Uterus (tissue), 4 donors: ENCODE measurements around the gene ABHD8. TPM values are rescaled to one million over a fixed set of nuclear protein-coding genes. Genes with fewer than 3 reads are reported as not detected.

Experiments
- DNase-seq, 2 donors: peaks; one replicate each; pipeline ENCODE4 v3.0.0-alpha.2; 2019 to 2020
- H3K27ac ChIP-seq, 2 donors: fragments of 200-600 bp; sonication (generic); 1 replicate in 1 of 2; 2 replicates in 1 of 2; pipeline ENCODE4 v1.5.1; 2016 to 2018
- H3K27me3 ChIP-seq, 2 donors: fragments of 200-600 bp; sonication (generic); one replicate each; pipeline ENCODE4 v1.5.1; 2018 to 2019; ENCODE audit warnings: control low read depth in 1 of 2
- H3K36me3 ChIP-seq, 2 donors: fragments of 200-600 bp; sonication (generic); one replicate each; pipeline ENCODE4 v1.5.1; 2019; ENCODE audit warnings: control low read depth in 1 of 2
- H3K4me1 ChIP-seq, 2 donors: fragments of 200-600 bp; sonication (generic); one replicate each; pipeline ENCODE4 v1.5.1; 2018 to 2019; ENCODE audit warnings: control low read depth in 1 of 2
- H3K4me3 ChIP-seq, 2 donors: fragments of 200-600 bp; sonication (generic); 1 replicate in 1 of 2; 2 replicates in 1 of 2; pipeline ENCODE4 v1.5.1; 2018 to 2019; ENCODE audit warnings: mild to moderate bottlenecking in 1 of 2
- H3K9me3 ChIP-seq, 2 donors: fragments of 200-600 bp; sonication (generic); one replicate each; pipeline ENCODE4 v1.5.1; 2019; ENCODE audit warnings: control low read depth in 1 of 2
- CTCF ChIP-seq, 4 experiments: fragments of 200-600 bp in 2 of 4; fragments of 450-650 bp in 2 of 4; sonication (generic) in 2 of 4; IDR thresholded peaks; one replicate each; pipeline ENCODE4 v1.5.1; 2016 to 2019; ENCODE audit warnings: antibody characterized with exemption in 4 of 4, mild to moderate bottlenecking in 2 of 4, moderate library complexity in 1 of 4
- POLR2A ChIP-seq, 2 donors: fragments of 450-650 bp; IDR thresholded peaks; one replicate each; pipeline ENCODE4 v1.6.1; 2016; ENCODE audit warnings: antibody characterized with exemption in 2 of 2, mild to moderate bottlenecking in 1 of 2, moderate library complexity in 1 of 2
- intact Hi-C: fragments of 100-400 bp; cut with DNase I; formaldehyde crosslinking; loops from one replicate; pipeline ENCODE4 v1.15.1; 2023; ENCODE audit warnings: low total_unique reads
- total RNA-seq, 4 donors: library from RNA; depleted of rRNA in 3 of 4; stranded (reverse); fragments of >200 nt in 3 of 4; gene quantifications; one replicate each; pipeline versions ENCODE4 v1.1.0 to v1.2.4, GENCODE V29; 2014 to 2023
- donor health status: DM: yes; HTN: yes; CAD: no.

Gene ABHD8
- total RNA-seq, 4 donors from 2014 or later: 9.0 to 115 (median 19.2) TPM

GRCh38 chr19:17256130-17256529, 47.1 kb downstream of the ABHD8 start:
- Histone ChIP-seq H3K9me3 (no peaks in the 10 kb centered on the region), H3K36me3 (no peaks in the 10 kb centered on the region), H3K27me3 (no peaks in the 10 kb centered on the region), H3K27ac (no peak overlapping the region), H3K4me1 (no peaks in the 10 kb centered on the region), H3K4me3 (no peak overlapping the region)
- no peak for DNase-seq
- intact Hi-C loops: no loop called here
- no peak for TF ChIP-seq POLR2A (IDR thresholded peaks at IDR 0.05)
- TF ChIP-seq CTCF (IDR thresholded peaks at IDR 0.05): no peak

- intact Hi-C loops: no loop called here
- H3K9me3 ChIP-seq: no peaks in the 10 kb centered on the region
- no peak for DNase-seq
These were observed 48.0 kb downstream of the ABHD8 start for GRCh38 chr19:17255150-17255621.

GRCh38 chr19:17254636-17255035, 48.6 kb downstream of the ABHD8 start:
- Histone ChIP-seq H3K36me3 (no peaks in the 10 kb centered on the region), H3K9me3 (no peaks in the 10 kb centered on the region), H3K4me1 (no peaks in the 10 kb centered on the region), H3K27ac (no peak overlapping the region), H3K27me3 (no peaks in the 10 kb centered on the region), H3K4me3 (no peak overlapping the region)
- intact Hi-C loops: no loop called here
- TF ChIP-seq POLR2A (IDR thresholded peaks at IDR 0.05): no peak
- TF ChIP-seq CTCF (IDR thresholded peaks at IDR 0.05): no peak
- DNase-seq: no peak

More at GRCh38 chr19:17255150-17255621, 48.0 kb downstream of the ABHD8 start:
- no peak overlapping the region for H3K27ac ChIP-seq
- no peaks in the 10 kb centered on the region for H3K36me3 ChIP-seq
- no peak overlapping the region for H3K4me3 ChIP-seq
- H3K27me3 ChIP-seq: no peaks in the 10 kb centered on the region
- no peaks in the 10 kb centered on the region for H3K4me1 ChIP-seq
- no peak for TF ChIP-seq POLR2A (IDR thresholded peaks at IDR 0.05)
- TF ChIP-seq CTCF (IDR thresholded peaks at IDR 0.05): no peak

GRCh38 chr19:17249887-17250548, 53.2 kb downstream of the ABHD8 start:
- intact Hi-C loops: no loop called here
- Histone ChIP-seq H3K27me3 (no peaks in the 10 kb centered on the region), H3K36me3 (no peaks in the 10 kb centered on the region), H3K9me3 (no peaks in the 10 kb centered on the region), H3K4me3 (no peak overlapping the region), H3K4me1 (no peaks in the 10 kb centered on the region), H3K27ac (no peak overlapping the region)
- no peak for TF ChIP-seq POLR2A (IDR thresholded peaks at IDR 0.05)
- no peak for TF ChIP-seq CTCF (IDR thresholded peaks at IDR 0.05)
- no peak for DNase-seq

- DNase-seq: no peak
- H3K9me3 ChIP-seq: no peaks in the 10 kb centered on the region
- intact Hi-C loops: no loop called here
- H3K36me3 ChIP-seq: no peaks in the 10 kb centered on the region
- H3K27ac ChIP-seq: peak overlapping the region in 1 of 2 donors; percentile 8
- no peak overlapping the region for H3K4me3 ChIP-seq
- H3K27me3 ChIP-seq: no peaks in the 10 kb centered on the region
- peaks cover 0 to 3% of the 10 kb centered on the region in 2 donors for H3K4me1 ChIP-seq
- TF ChIP-seq CTCF (IDR thresholded peaks at IDR 0.05) (no peak), POLR2A (IDR thresholded peaks at IDR 0.05) (no peak)
These were observed 55.0 kb downstream of the ABHD8 start for GRCh38 chr19:17248011-17248776.
